ENCODE results near the gene CLEC16A.
"Not testable (repeated sequence)": the region's sequence is repeated elsewhere in the genome, so short reads cannot be mapped to it uniquely, and the experiment has no call there.

CLEC16A gene

DNA sequence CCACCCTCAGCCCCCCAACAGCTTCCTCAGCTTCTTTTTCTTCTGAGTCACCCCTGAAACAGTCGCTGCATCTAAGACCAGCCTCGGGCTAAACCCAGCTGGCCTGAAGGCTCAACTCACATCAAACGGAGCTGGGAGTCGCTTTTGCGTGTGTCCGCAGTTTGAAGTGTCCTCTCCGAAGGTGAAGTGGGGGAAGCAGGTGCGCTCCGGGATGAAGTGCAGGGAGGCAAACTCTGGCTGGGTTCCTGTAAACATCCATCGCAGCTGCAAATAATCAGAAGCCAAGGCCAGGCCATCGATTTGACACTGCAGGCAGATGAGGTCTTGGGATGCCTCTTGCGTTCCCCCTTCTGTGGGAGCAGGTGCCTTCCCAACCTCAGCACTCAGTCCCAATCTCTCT, 15.3 kb upstream of the CLEC16A start:
- H3K9ac ChIP-seq (ENCODE audit: low read length); H3K27me3 ChIP-seq (ENCODE audit: insufficient read depth, low read length, poor library complexity); H3K36me3 ChIP-seq (ENCODE audit: control insufficient read depth, insufficient read depth, low read length); H2BK15ac ChIP-seq (replicated peaks; ENCODE audit: low read depth); H3K4ac ChIP-seq (ENCODE audit: low read depth, low read length); H3K27ac ChIP-seq (ENCODE audit: low read depth, low read length); H3K79me2 ChIP-seq (ENCODE audit: control insufficient read depth, insufficient read depth, low read length); DNase-seq; H3K23ac ChIP-seq (ENCODE audit: low read length); H2AK5ac ChIP-seq (ENCODE audit: low read length); H2BK5ac ChIP-seq (ENCODE audit: low read length); H3K4me3 ChIP-seq (ENCODE audit: low read length); H3K18ac ChIP-seq (ENCODE audit: low read length); H2BK120ac ChIP-seq (ENCODE audit: low read depth, low read length); H3K56ac ChIP-seq (ENCODE audit: low read length); H3K4me1 ChIP-seq (ENCODE audit: control insufficient read depth, low read depth, low read length); H4K8ac ChIP-seq (ENCODE audit: low read depth, low read length); H3K79me1 ChIP-seq (ENCODE audit: low read length); H3K4me2 ChIP-seq (ENCODE audit: low read length); H4K5ac ChIP-seq (ENCODE audit: low read length): not testable (repeated sequence)
- no CpG with 5 or more reads among the region's 12 CpGs for WGBS (ENCODE audit: extremely low coverage, insufficient coverage, low lambda C conversion rate)

DNA sequence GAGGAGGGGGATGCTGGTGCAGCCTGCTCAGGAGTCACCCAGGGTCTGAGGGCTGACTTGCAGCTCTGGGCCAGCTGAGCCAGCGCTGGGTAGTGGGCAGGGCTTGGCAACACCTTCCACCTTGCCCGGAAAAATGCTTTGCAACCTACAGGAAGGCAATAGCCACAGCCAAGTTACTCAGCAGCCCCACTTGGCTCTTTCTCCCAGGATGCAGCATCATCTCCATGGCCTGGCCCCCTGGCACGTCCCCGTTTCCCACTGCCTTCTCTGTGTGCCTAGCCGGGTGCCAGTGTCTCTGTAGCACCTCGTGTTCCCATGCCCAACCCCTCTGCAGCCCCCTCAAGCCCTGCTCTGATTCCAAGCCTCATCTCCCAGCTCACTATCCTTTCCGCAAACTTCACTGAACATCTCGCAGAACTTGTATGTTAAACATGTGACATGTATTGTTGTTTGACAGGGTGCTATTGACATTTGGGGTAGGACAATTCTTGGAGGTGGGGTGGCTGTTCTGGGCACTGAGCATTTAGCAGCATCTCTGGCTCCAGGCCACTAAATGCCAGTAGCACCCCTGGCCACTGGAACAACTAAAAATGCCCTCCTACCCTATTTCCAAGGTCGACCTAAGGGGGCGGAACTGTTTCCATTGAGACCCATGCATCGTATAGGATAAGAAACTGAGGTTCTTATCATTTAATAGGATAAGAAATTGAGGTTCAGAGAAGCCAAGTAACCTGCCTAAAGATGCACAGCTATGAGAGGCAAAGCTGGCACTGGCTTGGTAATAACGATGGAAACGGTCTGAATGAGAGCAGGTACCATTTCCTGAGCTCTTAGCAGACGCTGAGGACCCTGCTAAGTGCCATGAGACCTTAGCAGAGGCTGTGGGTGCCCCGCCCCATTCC, 14.3 kb upstream of the CLEC16A start:
- Histone ChIP-seq H3K9ac (ENCODE audit: low read length) (no peak overlapping the region), H3K18ac (ENCODE audit: low read length) (no peak overlapping the region), H2BK5ac (ENCODE audit: low read length) (no peak overlapping the region), H4K8ac (ENCODE audit: low read depth, low read length) (no peak overlapping the region), H3K79me1 (ENCODE audit: low read length) (peaks cover 12% of the 10 kb centered on the region), H3K4ac (ENCODE audit: low read depth, low read length) (no peak overlapping the region), H3K27me3 (ENCODE audit: insufficient read depth, low read length, poor library complexity) (no peaks in the 10 kb centered on the region), H4K5ac (ENCODE audit: low read length) (no peak overlapping the region), H3K79me2 (ENCODE audit: control insufficient read depth, insufficient read depth, low read length) (no peaks in the 10 kb centered on the region), H3K56ac (ENCODE audit: low read length) (no peak overlapping the region), H2BK120ac (ENCODE audit: low read depth, low read length) (no peak overlapping the region), H3K27ac (ENCODE audit: low read depth, low read length) (no peak overlapping the region), H3K4me3 (ENCODE audit: low read length) (no peak overlapping the region), H2BK15ac (replicated peaks; ENCODE audit: low read depth) (no peak overlapping the region), H3K4me1 (ENCODE audit: control insufficient read depth, low read depth, low read length) (no peaks in the 10 kb centered on the region), H2AK5ac (ENCODE audit: low read length) (no peak overlapping the region), H3K4me2 (ENCODE audit: low read length) (no peak overlapping the region), H3K23ac (ENCODE audit: low read length) (no peak overlapping the region), H3K36me3 (ENCODE audit: control insufficient read depth, insufficient read depth, low read length) (peaks cover 3% of the 10 kb centered on the region)
- no peak for DNase-seq
- no CpG with 5 or more reads among the region's 15 CpGs for WGBS (ENCODE audit: extremely low coverage, insufficient coverage, low lambda C conversion rate)

- Histone ChIP-seq H3K9ac (ENCODE audit: low read length) (no peak overlapping the region), H3K27ac (ENCODE audit: low read depth, low read length) (no peak overlapping the region), H3K4ac (ENCODE audit: low read depth, low read length) (no peak overlapping the region), H3K23ac (ENCODE audit: low read length) (no peak overlapping the region), H3K36me3 (ENCODE audit: control insufficient read depth, insufficient read depth, low read length) (peaks cover 1% of the 10 kb centered on the region), H3K4me1 (ENCODE audit: control insufficient read depth, low read depth, low read length) (no peaks in the 10 kb centered on the region), H4K8ac (ENCODE audit: low read depth, low read length) (no peak overlapping the region), H3K27me3 (ENCODE audit: insufficient read depth, low read length, poor library complexity) (no peaks in the 10 kb centered on the region), H3K4me3 (ENCODE audit: low read length) (no peak overlapping the region), H2BK5ac (ENCODE audit: low read length) (no peak overlapping the region), H4K5ac (ENCODE audit: low read length) (no peak overlapping the region), H2AK5ac (ENCODE audit: low read length) (no peak overlapping the region), H2BK120ac (ENCODE audit: low read depth, low read length) (no peak overlapping the region), H3K18ac (ENCODE audit: low read length) (no peak overlapping the region), H3K79me2 (ENCODE audit: control insufficient read depth, insufficient read depth, low read length) (no peaks in the 10 kb centered on the region), H2BK15ac (replicated peaks; ENCODE audit: low read depth) (no peak overlapping the region), H3K4me2 (ENCODE audit: low read length) (no peak overlapping the region), H3K56ac (ENCODE audit: low read length) (no peak overlapping the region), H3K79me1 (ENCODE audit: low read length) (peaks cover 12% of the 10 kb centered on the region)
- no CpG with 5 or more reads among the region's 2 CpGs for WGBS (ENCODE audit: extremely low coverage, insufficient coverage, low lambda C conversion rate)
- no peak for DNase-seq
Observed at GRCh38 chr16:10930755-10931093, 13.6 kb upstream of the CLEC16A start.

DNA sequence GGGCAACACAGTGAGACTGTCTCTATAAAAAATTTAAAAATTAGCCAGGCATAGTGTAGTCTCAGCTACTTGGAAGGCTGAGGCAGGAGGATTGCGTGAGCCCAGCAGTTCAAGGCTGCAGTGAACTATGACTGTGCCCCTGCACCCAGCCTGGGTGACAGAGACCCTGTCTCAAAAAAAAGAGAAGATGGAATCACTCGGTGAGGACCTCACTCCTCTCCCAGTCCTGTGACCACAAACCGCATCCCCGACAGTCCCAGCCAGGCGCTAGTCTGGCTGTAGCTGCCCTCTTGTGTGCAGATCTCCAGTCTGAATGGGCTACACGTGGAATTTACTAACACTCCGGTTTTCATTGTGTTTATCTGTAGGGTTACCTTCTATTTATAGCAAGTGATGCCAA, 13.2 kb upstream of the CLEC16A start:
- no peak overlapping the region for H4K8ac ChIP-seq (ENCODE audit: low read depth, low read length)
- H3K79me1 ChIP-seq (ENCODE audit: low read length): peaks cover 12% of the 10 kb centered on the region
- no peak overlapping the region for H3K4me3 ChIP-seq (ENCODE audit: low read length)
- no peaks in the 10 kb centered on the region for H3K4me1 ChIP-seq (ENCODE audit: control insufficient read depth, low read depth, low read length)
- H3K27me3 ChIP-seq (ENCODE audit: insufficient read depth, low read length, poor library complexity): no peaks in the 10 kb centered on the region
- WGBS (ENCODE audit: extremely low coverage, insufficient coverage, low lambda C conversion rate): no CpG with 5 or more reads among the region's 7 CpGs
- no peak overlapping the region for H4K5ac ChIP-seq (ENCODE audit: low read length)
- no peak overlapping the region for H3K27ac ChIP-seq (ENCODE audit: low read depth, low read length)
- H3K4ac ChIP-seq (ENCODE audit: low read depth, low read length): no peak overlapping the region
- no peak for DNase-seq
- H2BK120ac ChIP-seq (ENCODE audit: low read depth, low read length): no peak overlapping the region
- no peak overlapping the region for H3K23ac ChIP-seq (ENCODE audit: low read length)
- H3K56ac ChIP-seq (ENCODE audit: low read length): no peak overlapping the region
- no peak overlapping the region for H3K4me2 ChIP-seq (ENCODE audit: low read length)
- no peak overlapping the region for H2AK5ac ChIP-seq (ENCODE audit: low read length)
- no peaks in the 10 kb centered on the region for H3K36me3 ChIP-seq (ENCODE audit: control insufficient read depth, insufficient read depth, low read length)
- no peak overlapping the region for H2BK15ac ChIP-seq (replicated peaks; ENCODE audit: low read depth)
- no peaks in the 10 kb centered on the region for H3K79me2 ChIP-seq (ENCODE audit: control insufficient read depth, insufficient read depth, low read length)
- H3K9ac ChIP-seq (ENCODE audit: low read length): no peak overlapping the region
- no peak overlapping the region for H3K18ac ChIP-seq (ENCODE audit: low read length)
- H2BK5ac ChIP-seq (ENCODE audit: low read length): no peak overlapping the region

GRCh38 chr16:10931977-10932632, 12.3 kb upstream of the CLEC16A start:
- H3K4me1 ChIP-seq (ENCODE audit: control insufficient read depth, low read depth, low read length): no peaks in the 10 kb centered on the region
- no peak for DNase-seq
- H3K18ac ChIP-seq (ENCODE audit: low read length): no peak overlapping the region
- H3K4ac ChIP-seq (ENCODE audit: low read depth, low read length): no peak overlapping the region
- no peak overlapping the region for H2BK5ac ChIP-seq (ENCODE audit: low read length)
- H2BK120ac ChIP-seq (ENCODE audit: low read depth, low read length): no peak overlapping the region
- no CpG with 5 or more reads among the region's 11 CpGs for WGBS (ENCODE audit: extremely low coverage, insufficient coverage, low lambda C conversion rate)
- no peak overlapping the region for H4K5ac ChIP-seq (ENCODE audit: low read length)
- no peaks in the 10 kb centered on the region for H3K79me2 ChIP-seq (ENCODE audit: control insufficient read depth, insufficient read depth, low read length)
- H3K27ac ChIP-seq (ENCODE audit: low read depth, low read length): no peak overlapping the region
- no peak overlapping the region for H3K4me2 ChIP-seq (ENCODE audit: low read length)
- H4K8ac ChIP-seq (ENCODE audit: low read depth, low read length): no peak overlapping the region
- no peak overlapping the region for H3K23ac ChIP-seq (ENCODE audit: low read length)
- no peak overlapping the region for H2AK5ac ChIP-seq (ENCODE audit: low read length)
- no peak overlapping the region for H3K9ac ChIP-seq (ENCODE audit: low read length)
- no peak overlapping the region for H2BK15ac ChIP-seq (replicated peaks; ENCODE audit: low read depth)
- no peaks in the 10 kb centered on the region for H3K36me3 ChIP-seq (ENCODE audit: control insufficient read depth, insufficient read depth, low read length)
- no peak overlapping the region for H3K4me3 ChIP-seq (ENCODE audit: low read length)
- H3K79me1 ChIP-seq (ENCODE audit: low read length): peaks cover 15% of the 10 kb centered on the region
- no peaks in the 10 kb centered on the region for H3K27me3 ChIP-seq (ENCODE audit: insufficient read depth, low read length, poor library complexity)
- H3K56ac ChIP-seq (ENCODE audit: low read length): no peak overlapping the region
